Measurements from ENCODE around the gene FLYWCH2.
"Not testable (repeated sequence)": the region's sequence is repeated elsewhere in the genome, so short reads cannot be mapped to it uniquely, and the experiment has no call there.

The FLYWCH2 gene

DNA sequence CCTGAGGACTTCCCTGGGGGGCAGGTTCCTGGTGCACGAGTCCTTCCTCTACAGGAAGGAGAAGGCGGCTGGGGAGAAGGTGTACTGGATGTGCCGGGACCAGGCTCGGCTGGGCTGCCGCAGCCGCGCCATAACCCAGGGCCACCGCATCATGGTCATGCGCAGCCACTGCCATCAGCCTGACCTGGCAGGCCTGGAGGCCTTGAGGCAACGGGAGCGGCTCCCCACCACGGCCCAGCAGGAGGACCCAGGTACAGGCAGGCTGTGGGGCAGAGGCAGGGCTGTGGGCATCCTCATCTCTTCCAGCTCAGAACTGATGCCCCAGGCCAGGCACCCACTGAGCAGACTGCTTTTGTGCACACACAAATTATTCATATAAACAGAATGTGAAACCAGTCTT lies 55.2 kb downstream of the FLYWCH2 start:
- no peak for DNase-seq (ENCODE audit: low read depth)

DNA sequence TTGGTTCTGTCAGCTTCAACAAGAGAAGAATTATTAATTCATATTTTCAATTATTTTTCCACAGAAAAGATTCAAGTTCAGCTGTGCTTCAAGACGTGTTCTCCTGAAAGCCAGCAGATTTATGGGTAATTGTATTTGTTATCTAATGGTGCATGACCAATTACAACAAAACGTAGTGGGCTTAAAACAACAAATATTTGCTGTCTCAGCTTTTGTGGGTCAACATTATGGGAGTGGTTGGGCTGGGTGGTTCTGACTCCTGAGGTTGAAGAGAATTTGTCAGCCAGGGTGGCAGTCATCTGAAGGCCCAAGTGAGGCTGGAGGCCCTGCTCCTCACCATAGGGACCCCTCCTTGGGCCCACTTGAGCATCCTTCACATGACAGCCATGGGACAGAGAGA lies 57.0 kb downstream of the FLYWCH2 start:
- no peak for DNase-seq (ENCODE audit: low read depth)

DNA sequence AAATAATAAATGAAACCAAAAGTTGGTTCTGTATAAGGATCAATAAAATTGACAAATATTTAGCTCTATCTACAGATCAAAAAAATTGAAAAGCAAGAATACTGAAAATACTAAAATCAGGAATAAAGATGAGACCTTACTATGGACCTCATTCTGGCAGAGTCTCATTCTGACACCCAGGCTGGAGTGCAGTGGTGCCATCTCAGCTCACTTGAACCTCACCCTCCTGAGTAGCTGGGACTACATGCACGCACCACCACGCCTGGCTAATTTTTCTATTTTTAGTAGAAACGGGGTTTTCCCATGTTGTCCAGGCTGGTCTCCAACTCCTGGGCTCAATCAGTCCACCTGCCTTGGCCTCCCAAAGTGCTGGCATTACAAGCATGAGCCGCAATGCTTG lies 59.0 kb downstream of the FLYWCH2 start:
- no peak for DNase-seq (ENCODE audit: low read depth)

- not testable (repeated sequence) for DNase-seq (ENCODE audit: low read depth)
Measured at GRCh38 chr16:2943716-2944115, 60.7 kb downstream of the FLYWCH2 start.

- DNase-seq (ENCODE audit: low read depth) = no peak
Measured at GRCh38 chr16:2946649-2947048, 63.6 kb downstream of the FLYWCH2 start.
